Testis (tissue), 3 donors: ENCODE results near the gene C10orf67. TPM values are rescaled to one million over a fixed set of nuclear protein-coding genes. Genes with fewer than 3 reads are reported as not detected.

Experiments used
- DNase-seq: peaks from one replicate; pipeline ENCODE4 v3.0.0-alpha.2; 2019
- H3K27ac ChIP-seq, 2 donors: fragments of 200-600 bp; sonication (generic); one replicate each; pipeline ENCODE4 v1.5.1; 2019
- H3K27me3 ChIP-seq: fragments of 200-600 bp; sonication (generic); one replicate; pipeline ENCODE4 v1.5.1; 2019
- H3K36me3 ChIP-seq: fragments of 200-600 bp; sonication (generic); one replicate; pipeline ENCODE4 v1.5.1; 2017; ENCODE audit warnings: low read depth; ENCODE audit errors: missing control alignments
- H3K4me1 ChIP-seq: fragments of 200-600 bp; sonication (generic); one replicate; pipeline ENCODE4 v1.5.1; 2019
- H3K4me3 ChIP-seq, 2 donors: fragments of 200-600 bp; sonication (generic); one replicate each; pipeline ENCODE4 v1.5.1; 2017 to 2019
- H3K9me3 ChIP-seq: fragments of 200-600 bp; sonication (generic); one replicate; pipeline ENCODE4 v1.5.1; 2017
- CTCF ChIP-seq, 3 experiments: fragments of 450-650 bp in 2 of 3; fragments of 200-600 bp in 1 of 3; sonication (generic) in 1 of 3; IDR thresholded peaks; one replicate each; pipeline ENCODE4 v1.5.1; 2016 to 2019; ENCODE audit warnings: antibody characterized with exemption in 3 of 3, mild to moderate bottlenecking in 2 of 3, moderate library complexity in 1 of 3
- POLR2A ChIP-seq: fragments of 450-650 bp; IDR thresholded peaks from one replicate; pipeline ENCODE4 v1.6.1; 2017; ENCODE audit warnings: antibody characterized with exemption, mild to moderate bottlenecking, moderate library complexity
- WGBS, 2 donors: methylation state at CpG; one replicate each; pipeline ENCODE4 v1.1.5; 2018; 5-methylcytosine and 5-hydroxymethylcytosine counted together
- intact Hi-C: fragments of 100-400 bp; cut with DNase I; formaldehyde crosslinking; loops from one replicate; pipeline ENCODE4 v1.15.1; 2023; ENCODE audit warnings: low total_unique reads
- polyA plus RNA-seq: library from polyadenylated mRNA; stranded (reverse); fragments of 350-450 nt; fragmentation: Illumina TruSeq; extraction: RNeasy Lipid Tissue Mini Kit (QIAGEN cat#74804); gene quantifications from one replicate; pipeline ENCODE4 v1.2.3, GENCODE V29; 2014; ENCODE audit warnings: low read depth, low replicate concordance; ENCODE audit not compliant: insufficient read depth
- total RNA-seq, 2 donors: library from RNA; depleted of rRNA; stranded (reverse); fragments of >200 nt; gene quantifications; one replicate each; pipeline ENCODE4 v1.2.3, GENCODE V29; 2016

The C10orf67 gene
- total and polyA plus RNA-seq, 3 donors from 2014 or later = 3.0 to 11.1 (median 7.1) TPM

DNA sequence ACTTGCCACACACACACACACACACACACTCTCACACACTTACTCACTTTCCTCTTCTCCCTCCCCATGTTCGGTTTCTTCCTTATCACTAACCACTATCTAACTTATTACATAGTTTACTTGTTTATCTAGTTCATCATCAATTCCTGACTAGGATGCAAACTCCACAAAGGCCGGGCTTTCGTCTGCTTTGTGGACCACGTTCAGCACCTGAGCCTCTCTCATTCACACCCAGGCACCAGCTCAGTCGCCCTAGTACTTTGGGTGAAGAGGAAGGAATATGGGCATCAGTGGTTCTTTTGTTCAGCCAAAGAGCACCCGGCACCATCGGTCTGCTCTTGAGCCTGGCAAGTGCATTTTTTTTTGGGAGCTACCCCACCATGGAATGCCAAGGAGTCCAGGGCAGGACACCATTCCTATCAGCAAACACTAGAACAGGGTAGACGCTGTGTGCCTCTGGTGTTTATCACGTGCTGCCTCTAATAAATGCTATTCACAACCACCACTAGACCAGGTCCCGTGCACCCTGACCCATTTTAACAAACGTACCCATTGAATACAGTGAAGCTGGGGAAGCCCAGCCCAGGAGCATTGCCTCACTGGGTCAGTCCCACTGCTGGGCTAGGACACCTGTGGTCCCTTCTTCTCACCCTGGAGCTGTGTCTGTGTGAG lies 2.2 kb downstream of the C10orf67 start:
- H3K27ac ChIP-seq = no peak overlapping the region
- no peaks in the 10 kb centered on the region for H3K27me3 ChIP-seq
- WGBS, 2 donors = 89% methylated on average over 11 of the region's 11 CpGs
- no peaks in the 10 kb centered on the region for H3K9me3 ChIP-seq
- H3K4me1 ChIP-seq = peaks cover 4% of the 10 kb centered on the region
- TF ChIP-seq CTCF (IDR thresholded peaks at IDR 0.05) (no peak), POLR2A (no peak)
- no peak overlapping the region for H3K4me3 ChIP-seq
- DNase-seq = no peak
- intact Hi-C loops = no loop called here
- H3K36me3 ChIP-seq = no peaks in the 10 kb centered on the region

GRCh38 chr10:23341004-23341403 lies 3.6 kb downstream of the C10orf67 start:
- no peak overlapping the region for H3K4me3 ChIP-seq
- H3K36me3 ChIP-seq = no peaks in the 10 kb centered on the region
- TF ChIP-seq POLR2A = no peak
- TF ChIP-seq CTCF (IDR thresholded peaks at IDR 0.05) = no peak
- 49 to 57% methylated on average over 2 of the region's 2 CpGs for WGBS, 2 donors
- H3K27me3 ChIP-seq = no peaks in the 10 kb centered on the region
- no peaks in the 10 kb centered on the region for H3K9me3 ChIP-seq
- intact Hi-C loops = no loop called here
- no peak overlapping the region for H3K27ac ChIP-seq
- DNase-seq = no peak
- peaks cover 4% of the 10 kb centered on the region for H3K4me1 ChIP-seq

DNA sequence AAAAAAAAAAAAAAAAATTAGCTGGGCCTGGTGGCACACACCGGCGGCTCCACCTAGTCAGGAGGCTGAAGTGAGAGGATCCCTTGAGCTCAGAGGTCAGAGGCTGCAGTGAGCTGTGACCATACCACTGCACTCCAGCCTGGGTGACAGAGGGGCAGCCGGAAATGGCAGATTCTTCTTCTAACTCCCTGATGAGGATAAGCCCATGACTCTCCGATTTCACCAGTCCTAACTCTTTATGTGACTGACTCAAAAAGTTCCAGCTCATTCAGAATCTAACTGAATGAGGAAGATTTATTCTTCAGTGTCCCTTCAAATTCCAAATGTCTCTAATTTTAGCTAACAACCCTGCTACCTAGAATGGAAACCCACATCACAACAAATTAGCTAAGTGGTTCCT lies 4.2 kb downstream of the C10orf67 start:
- no peaks in the 10 kb centered on the region for H3K27me3 ChIP-seq
- TF ChIP-seq CTCF (IDR thresholded peaks at IDR 0.05) = no peak
- TF ChIP-seq POLR2A = no peak
- H3K36me3 ChIP-seq = no peaks in the 10 kb centered on the region
- DNase-seq = no peak
- intact Hi-C loops = no loop called here
- no peak overlapping the region for H3K4me3 ChIP-seq
- 92 to 94% methylated on average over 4 of the region's 4 CpGs for WGBS, 2 donors
- H3K4me1 ChIP-seq = peaks cover 4% of the 10 kb centered on the region
- no peak overlapping the region for H3K27ac ChIP-seq
- no peaks in the 10 kb centered on the region for H3K9me3 ChIP-seq

DNA sequence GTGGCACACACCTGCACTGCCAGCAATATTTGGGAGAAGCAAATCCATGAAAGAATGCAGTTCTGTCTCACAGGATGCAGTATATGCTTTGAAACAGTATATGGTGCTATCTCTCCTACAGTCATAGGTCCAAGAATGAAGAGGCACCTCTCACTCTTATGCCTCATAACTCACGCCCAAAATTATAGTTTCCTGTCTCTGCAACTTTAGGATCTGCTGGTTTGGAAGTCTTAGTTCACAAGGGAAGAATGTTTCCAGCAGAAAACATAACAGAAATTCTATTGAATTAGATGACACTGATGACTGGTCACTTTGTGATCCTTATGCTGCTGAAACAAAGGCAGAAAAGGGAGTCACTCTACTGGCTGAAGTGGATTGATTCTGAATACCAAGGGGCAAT lies 5.7 kb downstream of the C10orf67 start:
- WGBS, 2 donors = 50 to 63% methylated on average over 1 of the region's 1 CpG

More for the DNA sequence above, 5.7 kb downstream of the C10orf67 start:
- DNase-seq = no peak
- no peaks in the 10 kb centered on the region for H3K4me1 ChIP-seq
- H3K9me3 ChIP-seq = no peaks in the 10 kb centered on the region
- H3K27me3 ChIP-seq = no peaks in the 10 kb centered on the region
- H3K36me3 ChIP-seq = no peaks in the 10 kb centered on the region
- TF ChIP-seq CTCF (IDR thresholded peaks at IDR 0.05) (no peak), POLR2A (no peak)
- H3K27ac ChIP-seq = no peak overlapping the region
- intact Hi-C loops = no loop called here
- H3K4me3 ChIP-seq = no peak overlapping the region
